SKM-1 (cell line): Measurements from ENCODE around the gene OR6B3.

Source experiments
- DNase-seq: peaks from one replicate; lab custom pipeline; 2025; ENCODE audit not compliant: unreplicated experiment; lab: John Stamatoyannopoulos, UW

Gene OR6B3

DNA sequence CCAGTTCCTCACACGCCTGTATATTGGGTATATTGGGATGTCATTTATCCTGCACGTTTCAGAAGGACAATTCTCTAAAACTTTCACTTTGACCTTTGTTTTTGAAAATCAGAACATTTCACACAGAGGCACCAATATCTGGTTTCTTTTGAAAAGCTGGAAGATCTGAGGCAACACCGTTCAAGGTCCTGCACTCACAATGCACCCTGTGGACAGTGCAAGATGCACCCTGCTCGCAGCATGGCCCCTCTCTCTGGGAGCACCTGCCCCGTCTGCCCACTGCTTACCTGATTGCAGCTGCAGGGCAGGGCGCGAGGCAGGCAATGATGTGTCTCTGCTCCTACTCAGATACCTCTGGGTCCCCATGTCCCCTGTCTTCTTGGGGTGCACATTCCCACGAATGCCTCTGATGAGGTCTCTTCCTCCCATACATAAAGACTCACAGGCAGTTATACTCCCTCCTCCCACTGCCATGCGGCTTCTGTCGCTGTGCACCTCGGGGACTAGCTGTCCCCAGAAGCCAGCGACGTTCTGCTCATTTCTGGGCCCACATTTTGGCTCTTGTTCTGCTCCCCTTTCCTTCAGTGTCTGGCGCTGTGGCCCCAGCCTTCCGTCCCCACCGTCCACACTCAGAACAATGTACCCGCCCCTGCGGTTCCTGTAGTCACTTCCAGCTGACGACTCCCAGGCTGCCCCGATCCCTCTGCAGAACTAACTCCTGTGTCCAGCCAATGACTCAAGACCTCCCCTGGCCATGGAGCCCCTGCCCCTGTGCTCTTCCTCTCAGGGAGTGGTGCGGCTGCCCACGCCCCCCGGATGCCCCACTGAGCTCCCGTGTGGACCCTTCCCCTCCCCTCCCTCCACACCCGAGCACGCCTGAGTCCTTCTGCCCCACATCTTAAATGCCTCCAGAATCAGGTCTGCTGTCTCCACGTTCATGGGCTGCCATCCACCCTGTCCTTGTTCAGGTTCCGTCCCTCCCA is at the start of gene OR6B3:
Gene OR6B3 (minus strand): TSS at position 349 of the 983 bp plus-strand sequence.
- no peak for DNase-seq

DNA sequence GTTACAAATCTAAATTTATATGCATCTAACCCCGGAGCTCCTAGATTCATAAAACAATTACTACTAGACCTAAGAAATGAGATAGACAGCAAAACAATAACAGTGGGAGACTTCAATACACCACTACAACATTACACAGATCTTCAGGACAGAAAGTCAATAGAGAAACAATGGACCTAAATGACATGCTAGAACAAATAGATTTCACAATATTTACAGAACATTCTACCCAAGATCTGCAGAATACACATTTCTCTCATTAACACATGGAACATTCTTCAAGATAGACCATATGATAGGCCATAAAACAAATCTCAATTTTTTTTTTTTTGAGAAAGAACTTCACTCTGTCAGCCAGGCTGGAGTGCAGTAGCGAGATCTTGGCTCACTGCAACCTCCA is 45.0 kb upstream of the OR6B3 start:
- DNase-seq: no peak

DNA sequence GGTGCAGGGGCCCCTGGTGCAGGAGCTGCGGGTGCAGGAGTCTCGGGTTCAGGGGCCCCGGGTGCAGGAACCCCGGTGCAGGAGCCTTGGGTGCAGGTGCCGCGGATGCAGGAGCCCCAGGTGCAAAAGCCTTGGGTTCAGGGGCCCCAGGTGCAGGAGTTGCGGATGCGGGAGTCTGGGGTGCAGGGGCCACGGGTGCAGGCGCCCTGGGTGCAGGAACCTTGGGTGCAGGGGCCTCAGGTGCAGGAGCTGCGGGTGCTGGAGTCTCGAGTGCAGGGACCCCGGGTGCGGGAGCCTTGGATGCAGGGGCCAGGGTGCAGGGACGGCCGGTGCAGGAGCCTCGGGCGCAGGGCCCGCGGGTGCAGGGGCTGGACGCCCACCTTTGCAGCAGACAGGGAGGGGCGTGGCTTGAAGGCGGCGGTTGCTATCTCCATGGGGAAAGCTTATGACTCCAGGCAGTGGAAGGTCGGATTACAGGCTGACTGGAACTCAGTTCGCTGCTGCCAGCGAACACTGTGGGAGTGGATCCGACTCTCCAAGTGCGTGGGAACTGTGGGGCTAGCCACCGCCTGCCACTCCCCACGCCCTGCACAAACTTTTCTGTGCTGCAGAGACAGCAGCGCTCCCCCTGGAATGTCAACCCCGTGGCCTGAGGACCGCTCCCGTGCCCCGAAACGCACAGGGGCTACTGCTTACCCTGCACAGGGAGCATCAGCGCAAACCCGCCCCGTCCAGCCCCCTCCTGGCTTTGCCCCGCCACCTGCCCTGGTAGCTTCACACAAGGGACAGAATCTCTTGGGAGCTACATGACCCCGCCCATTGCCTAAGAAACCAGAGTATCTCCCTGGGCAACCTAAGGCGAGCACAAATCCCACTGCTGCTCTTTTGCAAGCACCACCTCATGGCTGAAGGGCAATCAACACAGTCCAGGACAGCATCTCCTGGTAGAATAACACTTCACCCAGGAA is 42.5 kb upstream of the OR6B3 start:
- no peak for DNase-seq

DNA sequence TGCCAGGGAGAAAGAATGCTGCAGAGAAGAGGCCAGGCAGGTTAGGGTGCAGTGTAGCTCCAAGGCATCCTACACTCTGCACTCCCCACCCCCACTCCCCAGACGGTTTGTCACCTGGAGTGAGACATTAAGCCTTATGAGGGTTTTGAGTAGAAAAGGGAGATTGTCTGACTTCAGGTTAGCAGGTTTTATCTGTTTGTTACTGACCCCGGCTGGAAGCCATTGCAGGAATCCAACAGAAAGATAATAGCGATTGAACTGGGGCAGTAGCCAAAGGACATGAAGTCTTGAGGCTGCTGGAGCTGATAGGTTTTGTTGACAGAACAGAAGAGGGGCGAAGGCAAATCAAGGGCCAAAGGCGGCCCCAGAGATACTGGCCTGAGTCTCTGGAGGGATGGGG is 36.0 kb upstream of the OR6B3 start:
- no peak for DNase-seq

DNA sequence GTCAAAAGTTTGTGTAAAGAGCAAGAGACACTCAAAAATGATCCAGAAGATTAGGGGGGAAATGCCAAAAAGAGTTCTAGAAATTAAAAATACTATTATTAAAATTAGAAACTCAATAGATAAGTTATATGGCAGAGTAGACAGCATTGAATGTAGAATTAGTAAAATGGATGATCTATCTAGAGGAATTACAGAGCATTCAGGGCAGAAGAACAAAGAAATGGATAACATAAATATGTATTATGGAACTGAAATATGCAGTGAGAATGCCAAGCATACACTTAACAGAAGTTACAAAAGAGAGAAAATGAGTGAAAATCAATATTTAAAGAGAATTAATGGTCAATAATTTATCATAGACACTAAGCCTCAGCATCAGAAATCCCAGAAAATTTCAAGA is 33.2 kb upstream of the OR6B3 start:
- no peak for DNase-seq

DNA sequence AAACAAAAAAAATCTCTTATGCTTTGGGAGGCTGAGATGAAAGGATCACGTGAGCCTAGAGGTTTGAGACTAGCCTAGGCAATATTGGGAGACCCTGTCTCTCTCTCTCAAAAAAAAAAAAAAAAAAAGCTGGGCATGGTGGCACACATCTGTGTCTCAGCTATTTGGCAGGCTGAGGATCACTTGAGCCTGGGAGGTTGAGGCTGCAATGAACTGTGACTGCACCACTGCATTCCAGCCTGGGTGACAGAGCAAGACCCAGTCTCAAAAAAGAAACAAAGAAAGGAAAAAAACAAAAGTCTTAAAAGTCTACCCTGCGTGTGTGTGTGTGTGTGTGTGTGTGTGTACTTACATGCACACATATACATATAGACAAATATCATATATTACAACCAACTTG is 25.3 kb upstream of the OR6B3 start:
- no peak for DNase-seq

DNA sequence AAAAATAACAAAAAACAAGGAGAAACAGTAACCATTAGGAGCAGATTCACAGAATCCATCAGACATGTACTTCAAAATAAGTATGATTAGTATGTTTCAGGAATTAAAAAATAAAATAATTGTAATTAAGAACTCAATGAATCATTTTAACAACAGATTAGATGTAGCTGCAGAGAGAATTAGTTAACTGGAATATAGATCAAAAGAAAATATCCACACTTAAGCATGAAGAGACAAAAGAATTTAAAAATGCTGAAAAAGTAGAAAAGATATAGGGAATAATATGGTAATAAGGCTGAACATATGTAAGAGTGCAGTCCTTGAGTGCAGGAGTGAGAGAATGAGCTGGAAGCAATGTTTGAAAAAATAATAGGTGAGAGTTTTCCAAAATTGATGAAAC is 24.1 kb upstream of the OR6B3 start:
- DNase-seq: no peak

DNA sequence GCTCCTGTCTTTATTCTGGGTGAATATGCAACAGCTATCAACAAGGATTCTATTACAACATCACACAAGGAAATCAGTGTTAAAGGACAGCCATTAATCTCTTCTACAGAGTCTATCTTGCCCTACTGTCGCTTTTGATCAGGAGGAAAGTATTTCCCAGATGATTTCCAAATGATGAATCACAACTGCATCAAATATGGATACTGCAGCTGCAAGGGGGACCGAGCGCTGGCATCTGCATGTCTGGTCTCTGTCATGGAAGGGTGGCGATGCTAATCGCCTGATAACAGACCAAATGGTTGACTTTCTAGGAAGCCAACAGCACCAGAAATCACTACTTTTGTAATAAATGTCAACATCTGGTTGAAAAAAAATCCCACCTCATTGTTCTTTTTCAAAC is 21.2 kb upstream of the OR6B3 start:
- no peak for DNase-seq

DNA sequence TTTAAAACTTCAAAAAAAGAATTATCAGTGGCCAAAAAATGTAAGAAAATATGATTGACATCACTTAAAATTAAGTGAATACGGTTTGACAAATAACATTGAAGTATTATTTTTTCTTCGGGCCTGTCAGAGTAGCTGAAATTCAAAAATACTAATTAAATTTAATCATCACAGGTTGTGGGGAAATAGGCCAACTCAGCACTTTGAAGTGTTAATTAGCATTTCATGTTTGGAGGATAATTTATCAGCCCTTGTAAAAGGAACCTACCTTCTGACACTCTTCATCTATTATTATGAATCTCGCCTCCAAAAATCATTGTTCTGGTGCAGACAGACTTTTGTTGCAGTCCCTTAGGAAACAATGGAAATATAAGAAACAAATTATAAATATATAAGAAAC is 17.6 kb upstream of the OR6B3 start:
- DNase-seq: no peak

DNA sequence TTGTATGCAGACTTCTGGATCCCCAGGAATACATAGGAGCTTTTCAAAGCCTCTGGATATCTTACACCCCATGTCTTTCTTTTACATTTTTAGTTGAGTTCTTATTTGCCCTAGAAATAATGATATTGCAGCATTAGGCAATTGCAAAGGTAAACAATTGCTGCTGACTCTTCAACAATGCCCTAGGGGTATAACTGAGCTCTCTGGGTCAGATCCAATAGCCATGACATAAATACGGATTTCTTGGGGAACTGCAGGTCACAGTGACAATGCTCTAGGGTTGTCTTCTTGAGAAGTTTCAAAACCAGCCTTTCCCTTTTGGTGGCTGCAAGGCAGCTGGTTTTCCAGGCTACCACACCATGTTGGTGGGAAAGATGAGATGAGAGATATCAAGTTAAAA is 16.5 kb upstream of the OR6B3 start:
- DNase-seq: no peak

DNA sequence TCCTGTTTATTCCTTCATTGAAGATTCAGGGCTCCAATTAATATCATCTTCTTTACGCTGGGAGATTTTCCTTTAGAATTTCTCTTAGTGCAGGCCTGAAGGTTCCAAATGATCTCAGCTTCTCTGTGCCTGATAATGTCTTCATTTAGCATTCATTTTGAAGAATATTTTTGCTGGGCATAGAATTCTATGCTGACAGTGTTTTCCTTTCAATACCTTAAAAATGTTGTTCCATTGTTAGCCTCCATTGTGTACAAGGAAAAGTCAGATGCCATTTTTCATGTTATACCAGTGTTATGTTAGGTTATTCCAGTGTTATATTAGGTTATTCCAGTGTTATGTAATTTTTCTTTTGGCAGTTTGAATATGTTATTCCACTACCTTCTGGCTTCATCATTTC is 14.9 kb upstream of the OR6B3 start:
- DNase-seq: no peak

DNA sequence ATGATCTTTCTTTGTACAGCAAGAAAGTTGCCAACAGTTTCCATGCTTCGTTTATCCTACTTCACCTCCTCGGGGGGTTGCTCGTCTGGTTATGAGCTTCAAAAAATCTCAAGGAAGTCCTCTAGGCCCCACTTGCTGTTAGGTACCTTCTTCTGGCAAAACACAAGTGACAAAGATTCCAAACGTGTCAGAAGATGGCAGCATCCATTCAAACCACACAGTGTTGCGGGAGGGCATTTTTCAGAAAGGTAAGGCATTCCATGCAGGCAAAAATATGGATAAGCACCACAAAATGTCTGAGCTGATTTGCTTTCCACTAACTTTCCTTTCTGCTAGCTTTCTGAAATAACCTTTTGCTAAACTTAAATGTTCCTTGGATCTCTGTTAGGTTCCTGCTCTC is 13.2 kb upstream of the OR6B3 start:
- no peak for DNase-seq

DNA sequence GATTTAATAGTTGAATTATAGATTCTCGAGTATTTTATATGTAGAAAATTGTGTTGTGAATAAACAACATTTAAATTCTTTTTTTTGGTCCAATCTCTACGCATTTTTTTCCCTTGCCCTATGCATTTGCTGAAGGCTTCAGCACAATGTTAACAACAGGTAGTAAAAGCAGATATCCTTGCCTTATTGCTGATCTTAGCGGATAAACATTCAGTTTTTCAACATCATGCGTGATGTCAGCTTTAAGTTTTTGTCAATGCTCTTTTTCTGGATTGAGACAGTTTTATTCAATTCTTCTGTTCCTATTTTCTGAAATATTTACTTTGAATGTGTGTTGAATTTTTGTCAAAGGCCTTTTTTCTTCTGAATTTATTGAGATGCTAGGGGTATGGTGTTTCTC is 11.6 kb upstream of the OR6B3 start:
- no peak for DNase-seq

DNA sequence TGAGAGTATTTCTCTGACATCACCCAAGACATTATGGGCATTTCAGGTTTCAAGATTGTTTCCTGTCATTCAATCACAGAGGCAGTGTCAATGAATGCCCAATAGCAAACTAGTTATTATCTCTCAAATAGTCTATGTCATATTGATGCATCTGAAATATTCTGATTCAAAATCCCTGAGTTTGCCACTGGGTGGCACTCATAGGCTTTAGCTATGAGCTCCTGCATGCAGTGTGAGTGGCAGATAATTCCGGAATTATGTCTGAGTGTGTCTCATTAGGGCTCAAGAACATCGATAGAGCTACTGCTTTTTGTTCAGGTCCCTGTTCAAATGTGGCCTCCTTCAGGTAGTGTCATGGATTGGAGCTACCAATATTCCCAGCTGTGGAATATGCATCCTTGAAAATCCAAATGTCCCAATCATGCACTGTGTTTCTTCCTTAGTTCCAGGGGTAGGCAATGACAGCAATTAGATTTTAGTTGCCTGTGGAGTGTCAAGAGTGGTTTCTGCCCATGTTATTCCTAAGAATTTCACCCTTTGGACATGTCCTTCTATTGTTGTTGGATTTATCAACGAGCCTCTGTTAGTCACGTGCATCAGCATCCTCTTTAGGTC is 7.8 kb upstream of the OR6B3 start:
- DNase-seq: no peak

DNA sequence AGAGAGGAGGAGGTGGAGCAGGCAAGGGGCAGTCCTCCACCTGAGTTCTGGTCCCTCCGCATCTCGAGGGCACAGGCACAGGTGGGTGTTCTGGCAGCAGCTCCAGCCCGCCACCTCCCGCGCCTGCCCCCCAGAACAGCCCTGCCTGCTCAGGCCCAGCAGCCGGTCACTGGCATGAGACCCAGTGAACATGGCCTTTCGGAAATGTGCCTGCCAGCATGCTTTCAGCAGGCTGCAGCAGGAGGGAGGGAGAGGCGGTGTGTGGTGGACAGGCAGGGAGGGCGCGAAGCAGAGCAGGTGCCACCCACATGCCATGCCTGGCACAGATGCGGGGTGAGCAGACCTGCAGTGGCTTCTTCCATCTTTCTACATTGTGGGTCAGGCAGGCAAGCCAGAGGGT is 3.4 kb upstream of the OR6B3 start:
- DNase-seq: no peak

DNA sequence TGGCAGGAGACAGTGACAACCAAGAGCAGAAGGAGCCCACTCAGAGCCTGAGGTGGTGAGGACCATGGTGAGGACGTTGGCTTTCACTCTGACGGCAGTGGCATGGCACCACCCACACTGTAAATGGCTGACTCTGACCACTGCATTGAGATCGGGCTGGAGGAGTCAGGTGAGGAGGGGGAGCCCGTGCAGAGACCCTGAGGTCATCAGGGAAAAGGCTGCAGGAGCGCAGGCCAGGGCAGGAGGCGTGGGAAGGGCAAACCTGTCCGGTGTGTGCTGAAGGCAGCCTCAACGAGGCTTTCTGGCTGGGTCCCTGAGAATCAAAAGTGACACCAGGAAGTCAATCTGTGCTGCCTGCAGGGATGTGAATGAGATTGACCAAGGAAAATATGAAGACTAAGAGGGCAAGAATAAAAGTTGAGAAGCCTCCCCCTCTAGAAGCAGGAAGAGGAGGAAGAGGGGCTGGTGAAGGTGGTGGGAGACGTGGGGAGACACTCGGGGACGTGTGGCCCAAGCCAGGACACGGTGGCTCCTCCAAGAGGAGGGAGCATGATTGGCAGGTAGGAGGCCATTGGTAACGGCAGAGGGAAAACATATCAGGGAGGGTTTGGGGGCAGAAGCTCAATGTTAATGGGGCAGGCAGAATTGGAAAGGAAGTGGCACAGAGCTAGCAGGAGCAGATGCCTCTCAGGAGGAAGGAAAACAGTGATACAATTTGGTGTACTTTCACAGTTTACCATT is 2.0 kb upstream of the OR6B3 start:
- DNase-seq: no peak

DNA sequence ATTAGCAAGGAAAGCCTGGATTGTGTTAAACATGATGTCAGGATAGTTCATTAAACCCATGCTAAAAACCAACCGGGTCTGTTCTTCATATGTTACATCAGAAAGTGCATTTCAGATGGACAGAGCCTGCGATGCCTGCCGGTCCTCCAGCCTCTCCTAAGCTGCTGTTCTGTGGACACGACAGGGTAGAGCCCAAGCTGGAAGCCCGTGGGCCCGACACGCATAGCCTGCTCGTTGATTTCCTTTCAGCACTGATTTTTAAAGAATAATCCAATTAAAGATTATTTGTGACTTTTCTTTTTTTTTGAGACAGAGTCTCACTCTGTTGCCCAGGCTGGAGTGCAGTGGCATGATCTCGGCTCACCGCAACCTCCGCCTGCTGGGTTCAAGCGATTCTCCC is 797 bp downstream of the OR6B3 start:
- DNase-seq: no peak

DNA sequence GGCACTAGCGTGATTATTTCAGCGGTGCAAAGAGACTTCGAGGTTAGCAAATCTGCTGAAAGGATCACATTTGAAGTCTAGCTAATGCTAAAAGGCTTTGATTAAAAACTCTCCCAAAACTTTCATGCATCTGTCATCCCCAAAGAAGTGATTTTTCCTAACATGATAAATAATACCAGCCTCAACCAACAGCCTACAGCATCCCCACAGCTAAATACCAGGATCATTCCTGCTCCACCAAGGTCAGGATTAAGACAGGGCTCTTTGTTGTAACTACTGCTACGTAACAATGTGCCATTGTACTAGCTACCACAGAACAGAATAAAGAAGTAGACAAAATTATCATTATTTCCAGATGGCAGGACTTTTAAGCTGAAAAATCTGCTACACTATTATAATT is 1.6 kb downstream of the OR6B3 start:
- no peak for DNase-seq

DNA sequence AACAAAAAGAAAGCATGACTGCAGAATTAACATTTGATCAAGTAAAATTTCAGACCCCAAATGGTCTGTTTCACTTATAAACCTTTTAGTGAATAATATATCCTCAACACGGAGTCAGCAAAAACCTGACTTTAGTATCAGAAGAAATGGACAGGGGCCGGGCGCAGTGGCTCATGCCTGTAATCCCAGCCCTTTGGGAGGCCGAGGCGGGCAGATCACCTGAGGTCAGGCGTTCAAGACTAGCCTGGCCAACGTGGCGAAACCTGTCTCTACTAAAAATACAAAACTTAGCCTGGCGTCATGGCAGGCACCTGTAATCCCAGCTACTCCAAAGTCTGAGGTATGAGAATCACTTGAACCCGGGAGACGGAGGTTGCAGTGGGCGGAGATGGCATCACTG is 3.0 kb downstream of the OR6B3 start:
- DNase-seq: no peak

DNA sequence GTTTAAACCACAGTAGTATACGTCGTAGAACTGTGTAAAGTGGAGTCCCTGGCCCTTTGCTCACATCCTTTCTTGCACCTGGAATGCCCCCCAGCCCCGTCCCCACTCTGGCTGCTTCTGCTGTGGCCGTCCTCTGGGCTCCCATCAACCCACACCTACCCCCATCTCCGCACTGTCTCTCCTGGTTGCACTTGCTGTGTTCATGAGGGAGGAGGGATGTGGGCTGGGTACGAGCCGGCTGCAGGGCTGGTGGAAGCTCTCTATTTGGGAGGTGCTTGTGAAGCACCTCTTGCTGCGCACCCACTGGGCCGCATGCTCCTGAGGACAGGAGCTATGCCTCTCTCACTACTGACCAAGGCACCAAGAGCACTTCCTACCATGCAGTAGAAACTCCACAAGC is 5.1 kb downstream of the OR6B3 start:
- no peak for DNase-seq

DNA sequence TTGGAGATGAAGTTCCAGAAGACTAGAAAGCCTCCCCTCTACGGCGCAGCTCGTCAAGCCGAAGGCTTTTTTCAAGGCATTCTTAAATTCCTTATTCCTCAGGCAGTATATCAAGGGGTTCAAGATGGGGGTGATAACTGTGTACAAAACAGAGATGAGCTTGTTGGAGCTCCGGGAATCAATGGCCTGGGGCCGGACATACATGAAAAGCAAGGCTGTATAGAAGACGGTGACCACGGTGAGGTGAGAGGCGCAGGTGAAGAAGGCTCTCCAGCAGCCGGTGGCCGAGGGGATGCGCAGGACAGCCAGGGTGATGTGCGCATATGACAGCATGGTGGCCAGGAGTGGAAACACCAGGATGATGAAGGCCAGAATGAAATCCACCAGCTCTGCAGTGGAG is 8.2 kb downstream of the OR6B3 start:
- DNase-seq: no peak
